Measurements from ENCODE around the gene DBR1. TPM values are rescaled to one million over a fixed set of nuclear protein-coding genes. Genes with fewer than 3 reads are reported as not detected.

Gene DBR1
- total RNA-seq, 2 donors from 2014 or later, result 10.5 to 18.7 TPM

DNA sequence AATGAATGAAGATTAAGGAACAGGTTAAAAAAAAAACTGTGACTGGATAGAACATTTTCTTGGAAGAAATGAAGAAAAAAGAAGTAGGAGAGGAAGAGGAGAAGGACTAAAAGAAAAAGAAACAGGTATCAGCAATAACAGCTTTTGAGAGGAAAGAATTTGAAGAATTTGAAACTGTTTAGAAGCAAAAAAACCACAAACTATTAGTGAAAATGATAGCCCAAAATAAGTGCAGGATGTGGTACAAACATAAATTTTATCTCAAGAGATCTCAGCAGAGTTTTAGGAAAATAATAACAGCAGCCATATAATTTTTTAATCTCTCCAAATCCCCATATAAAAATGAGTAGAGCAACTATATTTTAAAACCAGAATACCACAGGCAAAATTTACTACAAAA is 33.8 kb downstream of the DBR1 start:
- no peaks in the 10 kb centered on the region for H3K27me3 ChIP-seq

DNA sequence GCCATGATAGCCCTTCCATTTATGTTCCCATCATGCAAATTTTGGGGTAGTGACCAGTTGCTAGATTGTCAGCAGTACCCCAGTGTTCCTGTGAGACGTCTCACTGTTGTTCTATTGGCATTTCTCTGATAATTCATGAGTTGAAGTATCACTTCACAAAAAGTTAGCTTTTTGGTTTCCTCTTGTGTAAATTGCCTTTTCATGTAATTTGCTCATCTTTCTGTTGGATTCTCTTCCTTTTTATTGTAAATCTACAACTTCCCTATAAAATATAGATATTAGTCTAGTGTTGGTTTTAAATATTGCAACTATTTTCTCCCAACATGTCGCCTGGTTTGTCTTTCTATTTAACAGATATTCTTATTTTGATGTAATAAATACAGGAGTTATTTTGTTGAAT is 35.0 kb downstream of the DBR1 start:
- TF ChIP-seq, protein P1, sequence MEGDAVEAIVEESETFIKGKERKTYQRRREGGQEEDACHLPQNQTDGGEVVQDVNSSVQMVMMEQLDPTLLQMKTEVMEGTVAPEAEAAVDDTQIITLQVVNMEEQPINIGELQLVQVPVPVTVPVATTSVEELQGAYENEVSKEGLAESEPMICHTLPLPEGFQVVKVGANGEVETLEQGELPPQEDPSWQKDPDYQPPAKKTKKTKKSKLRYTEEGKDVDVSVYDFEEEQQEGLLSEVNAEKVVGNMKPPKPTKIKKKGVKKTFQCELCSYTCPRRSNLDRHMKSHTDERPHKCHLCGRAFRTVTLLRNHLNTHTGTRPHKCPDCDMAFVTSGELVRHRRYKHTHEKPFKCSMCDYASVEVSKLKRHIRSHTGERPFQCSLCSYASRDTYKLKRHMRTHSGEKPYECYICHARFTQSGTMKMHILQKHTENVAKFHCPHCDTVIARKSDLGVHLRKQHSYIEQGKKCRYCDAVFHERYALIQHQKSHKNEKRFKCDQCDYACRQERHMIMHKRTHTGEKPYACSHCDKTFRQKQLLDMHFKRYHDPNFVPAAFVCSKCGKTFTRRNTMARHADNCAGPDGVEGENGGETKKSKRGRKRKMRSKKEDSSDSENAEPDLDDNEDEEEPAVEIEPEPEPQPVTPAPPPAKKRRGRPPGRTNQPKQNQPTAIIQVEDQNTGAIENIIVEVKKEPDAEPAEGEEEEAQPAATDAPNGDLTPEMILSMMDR (IDR thresholded peaks at IDR 0.05), result no peak
- intact Hi-C loops (cut with DNase I), result no loop called here
- Histone ChIP-seq H3K4me3 (no peak overlapping the region), H3K27ac (no peak overlapping the region), H3K4me1 (no peaks in the 10 kb centered on the region), H3K9ac (ENCODE audit: low read depth in 2 of 2, low read length in 2 of 2) (no peak overlapping the region), H3K27me3 (no peaks in the 10 kb centered on the region), H3K36me3 (no peaks in the 10 kb centered on the region), H3K9me3 (no peaks in the 10 kb centered on the region)
- no peak for DNase-seq

More for the DNA sequence above, 33.8 kb downstream of the DBR1 start:
- no peaks in the 10 kb centered on the region for H3K9me3 ChIP-seq
- H3K27ac ChIP-seq, result no peak overlapping the region
- no peak for DNase-seq
- H3K9ac ChIP-seq (ENCODE audit: low read depth in 2 of 2, low read length in 2 of 2), result no peak overlapping the region
- intact Hi-C loops (cut with DNase I), result no loop called here
- TF ChIP-seq, protein P1 (IDR thresholded peaks at IDR 0.05), result no peak
- H3K4me3 ChIP-seq, result no peak overlapping the region
- no peaks in the 10 kb centered on the region for H3K36me3 ChIP-seq
- no peaks in the 10 kb centered on the region for H3K4me1 ChIP-seq

DNA sequence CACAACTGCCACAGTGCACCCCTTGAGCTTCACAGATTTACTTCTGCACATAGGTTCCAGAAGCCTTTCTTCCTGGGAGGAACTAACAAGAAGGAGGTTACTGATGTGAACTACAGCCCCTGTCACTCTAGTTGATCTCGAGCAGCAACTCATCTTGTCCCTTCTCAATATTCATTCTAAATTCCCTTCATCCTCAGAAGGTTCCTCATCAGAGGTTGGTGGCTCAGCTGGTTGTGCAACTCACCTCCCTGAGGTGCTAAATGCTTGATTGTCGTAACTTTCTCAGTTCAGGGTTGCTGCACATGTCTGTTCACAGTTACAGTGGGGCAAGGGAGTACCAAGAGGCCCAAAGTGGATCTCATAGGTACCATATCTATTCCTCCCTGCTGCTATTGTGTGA is 36.9 kb downstream of the DBR1 start:
- Histone ChIP-seq H3K36me3 (no peaks in the 10 kb centered on the region), H3K9me3 (no peaks in the 10 kb centered on the region), H3K4me3 (no peak overlapping the region), H3K27me3 (no peaks in the 10 kb centered on the region), H3K9ac (ENCODE audit: low read depth in 2 of 2, low read length in 2 of 2) (no peak overlapping the region), H3K27ac (no peak overlapping the region), H3K4me1 (no peaks in the 10 kb centered on the region)
- TF ChIP-seq, protein P1 (IDR thresholded peaks at IDR 0.05), result no peak
- intact Hi-C loops (cut with DNase I), result no loop called here
- DNase-seq, result no peak

DNA sequence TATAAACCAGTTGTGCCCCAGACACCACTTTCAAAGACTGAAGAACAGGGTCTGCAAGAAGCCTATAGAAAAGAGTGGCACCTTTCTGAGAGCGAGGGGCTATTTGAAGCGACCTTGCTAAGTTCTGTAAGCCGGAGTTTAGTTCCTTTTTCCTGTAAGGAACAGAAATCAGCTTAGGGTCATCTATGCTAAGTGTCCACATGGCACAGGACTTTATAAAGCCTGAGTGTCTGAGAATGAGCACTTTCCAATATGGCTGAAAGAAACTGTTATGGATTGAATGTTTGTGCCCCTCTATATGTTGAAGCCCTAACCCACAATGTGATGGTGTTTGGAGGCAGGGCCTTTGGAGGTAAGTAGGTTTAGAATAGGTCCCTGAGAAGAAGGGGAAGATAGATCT is 38.5 kb downstream of the DBR1 start:
- no peak overlapping the region for H3K9ac ChIP-seq (ENCODE audit: low read depth in 2 of 2, low read length in 2 of 2)
- no peak overlapping the region for H3K27ac ChIP-seq
- H3K4me1 ChIP-seq, result no peaks in the 10 kb centered on the region
- no peaks in the 10 kb centered on the region for H3K36me3 ChIP-seq
- intact Hi-C loops (cut with DNase I), result no loop called here
- H3K27me3 ChIP-seq, result no peaks in the 10 kb centered on the region
- TF ChIP-seq, protein P1 (IDR thresholded peaks at IDR 0.05), result no peak
- no peaks in the 10 kb centered on the region for H3K9me3 ChIP-seq
- DNase-seq, result no peak
- no peak overlapping the region for H3K4me3 ChIP-seq

DNA sequence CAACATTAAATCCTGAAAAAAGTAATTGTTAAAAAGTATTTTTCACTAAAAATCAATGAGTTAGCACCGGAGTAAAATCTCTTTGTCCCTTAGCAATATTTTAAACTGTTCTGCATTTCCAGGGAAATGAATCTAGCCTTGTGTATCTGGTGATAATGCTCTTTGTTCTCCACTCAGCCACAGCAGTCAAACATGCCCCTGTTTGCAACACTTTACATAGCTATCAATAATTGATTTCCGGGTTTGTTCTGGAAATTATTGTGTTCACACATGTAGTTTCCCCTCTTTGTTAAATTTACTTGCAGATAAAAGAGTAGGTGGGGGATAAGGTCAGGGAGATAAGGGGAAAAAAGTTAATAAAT is 38.9 kb downstream of the DBR1 start:
- H3K27me3 ChIP-seq, result no peaks in the 10 kb centered on the region
- intact Hi-C loops (cut with DNase I), result no loop called here
- no peak overlapping the region for H3K4me3 ChIP-seq
- no peak overlapping the region for H3K27ac ChIP-seq
- no peak for DNase-seq
- no peaks in the 10 kb centered on the region for H3K9me3 ChIP-seq
- no peaks in the 10 kb centered on the region for H3K4me1 ChIP-seq
- no peaks in the 10 kb centered on the region for H3K36me3 ChIP-seq
- TF ChIP-seq, protein P1 (IDR thresholded peaks at IDR 0.05), result no peak
- no peak overlapping the region for H3K9ac ChIP-seq (ENCODE audit: low read depth in 2 of 2, low read length in 2 of 2)
